ENCODE data around the gene LDB3. TPM values are rescaled to one million over a fixed set of nuclear protein-coding genes. Genes with fewer than 3 reads are reported as not detected.

Gene LDB3
- total and polyA plus RNA-seq, 9 of the 15 experiments (the other 6 are each of a cell fraction or from before 2014, with no cell fraction given): 0.03 TPM; not detected in 8

- peak; percentile 13; the same call in 1 of the 2 replicates for TF ChIP-seq ATF3 (IDR thresholded peaks at IDR 0.05)
- no peak for TF ChIP-seq ATF3 (CRISPR knock-in tag; conservative IDR thresholded peaks at IDR 0.05)
- TF ChIP-seq MEIS2 (IDR thresholded peaks at IDR 0.05; ENCODE audit: partially characterized antibody): peak; percentile 70
- TF ChIP-seq ZNF24 (IDR thresholded peaks at IDR 0.05): no peak
- TF ChIP-seq JUND (IDR thresholded peaks at IDR 0.05; ENCODE audit: borderline replicate concordance, low read depth, low read length): peak; percentile 25; the same call in 1 of the 2 replicates
- TF ChIP-seq JUND (tag; IDR thresholded peaks at IDR 0.05; ENCODE audit: borderline replicate concordance, low read depth, low read length): no peak
- TF ChIP-seq FOSL1 (tag; conservative IDR thresholded peaks at IDR 0.05): peak; percentile 40; the same call in 1 of the 2 replicates
- no peak for TF ChIP-seq ZNF511 (CRISPR knock-in tag; IDR thresholded peaks at IDR 0.05)
- TF ChIP-seq PBX2 (CRISPR knock-in tag; IDR thresholded peaks at IDR 0.05; ENCODE audit: low read depth): no peak
- TF ChIP-seq PBX2 (tag; conservative IDR thresholded peaks at IDR 0.05; ENCODE audit: low read depth): peak; percentile 50; the same call in 1 of the 2 replicates
- no peak for TF ChIP-seq E4F1 (CRISPR knock-in tag; IDR thresholded peaks at IDR 0.05; ENCODE audit: borderline replicate concordance)
- H3K27me3 ChIP-seq (ENCODE audit: control insufficient read depth in 2 of 2, insufficient read depth in 2 of 2, low read length in 2 of 2): peaks cover 4 to 56% of the 10 kb centered on the region in 2 experiments; a peak in 3 of 5 replicates
- H4K20me1 ChIP-seq (replicated peaks; ENCODE audit: control insufficient read depth, insufficient read depth, low read length): no peaks in the 10 kb centered on the region
- no peak overlapping the region for H3K27ac ChIP-seq (ENCODE audit: extremely low read depth, low read depth, low read length)
- DNase-seq (ENCODE audit: extremely low read depth in 1 of 4, low spot score in 3 of 4) (no peak), ATAC-seq (no peak), FAIRE-seq (no peak)
- no peaks in the 10 kb centered on the region for H3K9me1 ChIP-seq (ENCODE audit: control insufficient read depth, insufficient read depth, low read length)
- H3K9ac ChIP-seq (ENCODE audit: insufficient read depth in 1 of 2, low read depth in 2 of 2, low read length in 2 of 2): no peak overlapping the region
- WGBS (ENCODE audit: insufficient coverage, low coverage, missing lambda C conversion rate): under 1% methylated on average over 10 of the region's 13 CpGs
- no peaks in the 10 kb centered on the region for H3K9me3 ChIP-seq (replicated peaks; ENCODE audit: control insufficient read depth, insufficient read depth, low read depth, low read length)
- ChIA-PET CTCF (ENCODE audit: low intra/inter-chr PET ratio) (no interaction called here), POLR2A (interaction anchor here (1.0 kb wide), 1 partner anchor 11 kb away, joined by 3 read pairs; no protein-coding TSS in a partner anchor)
- BruUV-seq (replicated peaks): no TSS peak
- no peak overlapping the region for H2AFZ ChIP-seq (ENCODE audit: low read depth, low read length)
- H3K79me2 ChIP-seq (ENCODE audit: control insufficient read depth, insufficient read depth, low read length): no peaks in the 10 kb centered on the region
- H3K36me3 ChIP-seq (ENCODE audit: control insufficient read depth, insufficient read depth, low read length): no peaks in the 10 kb centered on the region
- no peaks in the 10 kb centered on the region; a peak in 1 of 5 replicates for H3K4me1 ChIP-seq (replicated peaks in 1 of 2; ENCODE audit: control insufficient read depth in 2 of 2, insufficient read depth in 2 of 2, low read length in 2 of 2)
- no peak overlapping the region for H3K4me3 ChIP-seq
- H3K4me2 ChIP-seq (ENCODE audit: insufficient read depth, low read length): no peak overlapping the region
- intact Hi-C loops (cut with micrococcal nuclease): no loop called here
- in situ Hi-C loops (cut with MboI): no loop called here
Observed at GRCh38 chr10:86647773-86648703, 20.3 kb upstream of the LDB3 start.
